GM23248 (cell line): ENCODE results near the gene TAF4.

Experiments
- EZH2 ChIP-seq: fragments of 200-600 bp; sonication (generic); IDR thresholded peaks from 2 replicates; pipeline ENCODE4 v1.6.1; 2018; ENCODE audit warnings: antibody characterized with exemption, mild to moderate bottlenecking; ENCODE audit not compliant: insufficient read depth, poor library complexity, severe bottlenecking
- EZH2phosphoT487 ChIP-seq: fragments of 200-600 bp; sonication (generic); IDR thresholded peaks from 2 replicates; pipeline ENCODE4 v1.6.1; 2018; ENCODE audit warnings: antibody characterized with exemption, moderate library complexity, mild to moderate bottlenecking, low read depth; ENCODE audit not compliant: insufficient read depth

DNA sequence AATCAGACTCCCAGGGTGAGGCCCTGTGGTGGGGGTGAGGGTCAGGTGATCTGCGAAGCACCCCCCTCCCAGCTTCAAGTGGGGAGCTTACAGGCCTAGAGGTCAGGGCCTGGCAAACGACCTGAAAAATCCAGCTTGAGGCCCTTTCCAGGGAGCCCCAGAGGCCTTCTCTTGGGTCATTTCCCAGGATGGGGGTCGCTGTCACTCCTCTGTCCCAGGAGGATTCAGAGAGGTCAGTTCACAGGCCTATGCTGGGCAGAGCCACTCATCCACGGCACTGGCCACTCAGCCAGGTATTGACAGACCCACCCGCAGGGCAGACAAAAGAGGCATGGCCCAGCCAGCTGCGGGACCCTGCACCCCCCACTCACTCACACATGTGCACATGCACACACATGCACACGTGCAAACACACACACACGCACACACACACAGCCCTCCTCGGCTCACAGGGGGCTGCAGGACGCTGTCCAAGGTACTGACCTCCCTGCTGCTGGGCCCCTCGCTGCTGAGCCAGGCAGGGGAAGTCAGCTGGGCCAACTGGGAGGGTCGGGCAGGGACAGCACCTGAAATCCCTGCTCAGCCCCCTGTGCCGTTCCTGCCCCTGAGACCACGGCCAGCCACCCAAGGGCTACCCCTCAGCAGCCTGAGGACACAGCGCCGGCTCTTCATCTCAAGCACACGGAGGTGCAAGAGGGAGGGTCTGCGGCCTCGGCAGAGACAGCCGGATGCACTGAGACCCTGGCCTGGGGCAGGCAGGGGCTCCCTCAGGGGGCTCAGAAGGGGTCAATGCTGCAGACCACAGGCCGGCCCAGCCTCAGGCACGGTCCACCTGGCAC, 113.8 kb downstream of the TAF4 start:
- no peak for TF ChIP-seq EZH2
- TF ChIP-seq EZH2phosphoT487 = no peak
